Liver (tissue), 9 donors: Measurements from ENCODE around the gene PAX5. TPM values are rescaled to one million over a fixed set of nuclear protein-coding genes. Genes with fewer than 3 reads are reported as not detected.

ENCODE experiments used
- DNase-seq: peaks from one replicate; pipeline ENCODE4 v3.0.0-alpha.2; 2017; ENCODE audit warnings: low spot score
- H3K27ac ChIP-seq, 2 donors: one replicate each; pipeline ENCODE4 v1.7.0; 2013; ENCODE audit warnings: inconsistent platforms in 2 of 2, low read length in 2 of 2, control low read depth in 1 of 2, low read depth in 1 of 2, mild to moderate bottlenecking in 1 of 2
- H3K27me3 ChIP-seq, 4 donors: one replicate each; pipeline versions ENCODE4 v1.6.1 to v1.7.0; 2013; ENCODE audit warnings: low read length in 3 of 4, inconsistent platforms in 1 of 4, mild to moderate bottlenecking in 1 of 4, moderate library complexity in 1 of 4; ENCODE audit not compliant: control insufficient read depth in 4 of 4, insufficient read depth in 4 of 4
- H3K36me3 ChIP-seq, 4 donors: one replicate each; pipeline versions ENCODE4 v1.6.1 to v1.7.0; 2013; ENCODE audit warnings: low read length in 3 of 4, mild to moderate bottlenecking in 3 of 4, low read depth in 1 of 4, moderate library complexity in 1 of 4; ENCODE audit not compliant: control insufficient read depth in 4 of 4, insufficient read depth in 3 of 4
- H3K4me1 ChIP-seq, 4 donors: one replicate each; pipeline versions ENCODE4 v1.6.1 to v1.7.0; 2013; ENCODE audit warnings: low read length in 3 of 4, mild to moderate bottlenecking in 3 of 4, moderate library complexity in 1 of 4; ENCODE audit not compliant: control insufficient read depth in 4 of 4, insufficient read depth in 4 of 4
- H3K4me3 ChIP-seq, 3 donors: one replicate each; pipeline versions ENCODE4 v1.6.1 to v1.7.0; 2013; ENCODE audit warnings: low read length in 3 of 3, control low read depth in 1 of 3, low read depth in 1 of 3, mild to moderate bottlenecking in 1 of 3
- H3K9ac ChIP-seq, 2 donors: one replicate each; pipeline ENCODE4 v1.7.0; 2013; ENCODE audit warnings: low read length in 2 of 2, mild to moderate bottlenecking in 2 of 2, moderate library complexity in 2 of 2, control low read depth in 1 of 2, low read depth in 1 of 2
- H3K9me3 ChIP-seq, 4 donors: one replicate each; pipeline versions ENCODE4 v1.6.1 to v1.7.0; 2013; ENCODE audit warnings: low read length in 3 of 4; ENCODE audit not compliant: control insufficient read depth in 4 of 4
- EGR1 ChIP-seq, 2 donors: IDR thresholded peaks; 2 replicates each; pipeline ENCODE4 v1.6.1; 2016 to 2018; ENCODE audit warnings: antibody characterized with exemption in 2 of 2, low read depth in 2 of 2
- FOXA1 ChIP-seq: IDR thresholded peaks from 2 replicates; pipeline ENCODE4 v1.6.1; 2016; ENCODE audit warnings: antibody characterized with exemption
- FOXA2 ChIP-seq: IDR thresholded peaks from 2 replicates; pipeline ENCODE4 v1.6.1; 2016; ENCODE audit warnings: antibody characterized with exemption
- GABPA ChIP-seq, 2 donors: IDR thresholded peaks in 1 of 2; conservative IDR thresholded peaks in 1 of 2; 2 replicates each; pipeline ENCODE4 v1.6.1; 2016; ENCODE audit warnings: antibody characterized with exemption in 2 of 2, mild to moderate bottlenecking in 1 of 2, moderate library complexity in 1 of 2
- HNF4G ChIP-seq: IDR thresholded peaks from 2 replicates; pipeline ENCODE4 v1.6.1; 2016; ENCODE audit warnings: antibody characterized with exemption
- JUND ChIP-seq, 2 donors: IDR thresholded peaks; 2 replicates each; pipeline ENCODE4 v1.6.1; 2016; ENCODE audit warnings: antibody characterized with exemption in 2 of 2
- NR2F2 ChIP-seq: IDR thresholded peaks from 2 replicates; pipeline ENCODE4 v1.6.1; 2016; ENCODE audit warnings: antibody characterized with exemption
- RAD21 ChIP-seq, 2 donors: IDR thresholded peaks; 2 replicates each; pipeline ENCODE4 v1.6.1; 2016; ENCODE audit warnings: antibody characterized with exemption in 2 of 2, mild to moderate bottlenecking in 2 of 2
- RXRA ChIP-seq, 2 donors: IDR thresholded peaks; 2 replicates each; pipeline ENCODE4 v1.6.1; 2017 to 2018; ENCODE audit warnings: antibody characterized with exemption in 2 of 2, mild to moderate bottlenecking in 1 of 2
- TAF1 ChIP-seq: conservative IDR thresholded peaks from 2 replicates; pipeline ENCODE4 v1.6.1; 2016; ENCODE audit warnings: antibody characterized with exemption, mild to moderate bottlenecking
- WGBS: extraction: QIAGEN DNeasy Blood & Tissue Kit; methylation state at CpG from one replicate; pipeline ENCODE4 v1.1.7; 2013; 5-methylcytosine and 5-hydroxymethylcytosine counted together
- polyA plus RNA-seq, 2 donors: library from polyadenylated mRNA; stranded (reverse) in 1 of 2; unstranded in 1 of 2; fragments of 200-250 nt in 1 of 2; fragments of >200 nt in 1 of 2; fragmentation: Nextera tagmentation in 1 of 2; extraction: Ambion mirVana in 1 of 2; gene quantifications; one replicate each; pipeline versions ENCODE4 v1.2.1 to v1.2.3, GENCODE V29; 2013 to 2015
- total RNA-seq, 2 donors: library from RNA; depleted of rRNA; stranded (reverse); fragments of >200 nt; gene quantifications; one replicate each; pipeline ENCODE4 v1.2.3, GENCODE V29; 2014
- TF ChIP-seq, protein P1 (sequence below): IDR thresholded peaks from 2 replicates; pipeline ENCODE4 v1.6.1; 2016; ENCODE audit warnings: antibody characterized with exemption
- TF ChIP-seq, protein P2 (sequence below): IDR thresholded peaks from 2 replicates; pipeline ENCODE4 v1.6.1; 2016; ENCODE audit warnings: antibody characterized with exemption
- TF ChIP-seq, protein P3 (sequence below): fragments of 150-350 bp; IDR thresholded peaks from 2 replicates; pipeline ENCODE4 v1.5.1; 2017; ENCODE audit warnings: improper control_type of control experiment, low read depth, low read length; ENCODE audit not compliant: missing input control
- TF ChIP-seq, protein P4 (sequence below): IDR thresholded peaks from 2 replicates; pipeline ENCODE4 v1.6.1; 2016; ENCODE audit warnings: antibody characterized with exemption
- donor health status: healthy.
- donor health status: healthy.
- donor health status: healthy.
- donor health status: healthy.
- donor health status: healthy.

Gene PAX5
- total and polyA plus RNA-seq, 4 donors, result 0.05 to 2.7 (median 0.11) TPM

DNA sequence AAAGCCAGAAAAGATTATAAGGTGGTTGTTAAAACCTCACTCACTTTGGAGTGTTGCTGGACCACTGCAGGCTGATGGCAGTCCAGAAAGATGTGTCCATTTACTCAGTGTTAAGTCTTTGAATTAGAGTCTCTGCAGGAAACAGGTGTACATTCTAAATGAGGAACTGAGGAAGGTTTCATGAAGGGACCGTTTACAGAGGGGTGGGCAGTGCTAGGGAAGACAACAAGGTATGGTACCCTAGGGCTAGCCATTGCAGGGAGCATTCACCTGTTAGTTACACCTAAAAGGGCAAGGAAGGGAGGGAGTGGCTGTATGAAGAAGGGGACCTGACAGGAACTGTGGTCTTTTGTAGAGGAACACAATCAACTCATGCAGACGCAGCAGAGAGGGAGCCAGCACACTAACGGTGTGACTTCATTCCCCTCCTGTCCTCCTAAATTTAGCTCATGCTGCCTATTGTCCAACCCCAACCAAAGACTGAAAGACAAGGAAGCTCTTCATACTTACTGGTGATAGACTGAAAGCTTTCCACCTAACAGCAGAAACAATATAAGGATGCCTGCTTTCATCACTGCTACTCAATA, 32.2 kb upstream of the PAX5 start:
- no peak for DNase-seq
- Histone ChIP-seq H3K4me1 (no peaks in the 10 kb centered on the region), H3K9ac (no peak overlapping the region), H3K4me3 (no peak overlapping the region), H3K9me3 (no peaks in the 10 kb centered on the region), H3K27ac (no peak overlapping the region), H3K36me3 (no peaks in the 10 kb centered on the region), H3K27me3 (peaks cover 0 to 4% (median 2%) of the 10 kb centered on the region in 4 donors)
- TF ChIP-seq NR2F2 (no peak), FOXA1 (no peak), FOXA2 (no peak), RAD21 (IDR thresholded peaks at IDR 0.05) (no peak), EGR1 (IDR thresholded peaks at IDR 0.05; ENCODE audit: low read depth in 2 of 2) (no peak), HNF4G (no peak), TAF1 (no peak), RXRA (IDR thresholded peaks at IDR 0.05) (no peak), JUND (IDR thresholded peaks at IDR 0.05) (no peak), GABPA (IDR thresholded peaks at IDR 0.05 in 1 of 2, conservative IDR thresholded peaks at IDR 0.05 in 1 of 2) (no peak)
- TF ChIP-seq, protein P1, sequence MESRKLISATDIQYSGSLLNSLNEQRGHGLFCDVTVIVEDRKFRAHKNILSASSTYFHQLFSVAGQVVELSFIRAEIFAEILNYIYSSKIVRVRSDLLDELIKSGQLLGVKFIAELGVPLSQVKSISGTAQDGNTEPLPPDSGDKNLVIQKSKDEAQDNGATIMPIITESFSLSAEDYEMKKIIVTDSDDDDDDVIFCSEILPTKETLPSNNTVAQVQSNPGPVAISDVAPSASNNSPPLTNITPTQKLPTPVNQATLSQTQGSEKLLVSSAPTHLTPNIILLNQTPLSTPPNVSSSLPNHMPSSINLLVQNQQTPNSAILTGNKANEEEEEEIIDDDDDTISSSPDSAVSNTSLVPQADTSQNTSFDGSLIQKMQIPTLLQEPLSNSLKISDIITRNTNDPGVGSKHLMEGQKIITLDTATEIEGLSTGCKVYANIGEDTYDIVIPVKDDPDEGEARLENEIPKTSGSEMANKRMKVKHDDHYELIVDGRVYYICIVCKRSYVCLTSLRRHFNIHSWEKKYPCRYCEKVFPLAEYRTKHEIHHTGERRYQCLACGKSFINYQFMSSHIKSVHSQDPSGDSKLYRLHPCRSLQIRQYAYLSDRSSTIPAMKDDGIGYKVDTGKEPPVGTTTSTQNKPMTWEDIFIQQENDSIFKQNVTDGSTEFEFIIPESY, result no peak
- TF ChIP-seq, protein P2, sequence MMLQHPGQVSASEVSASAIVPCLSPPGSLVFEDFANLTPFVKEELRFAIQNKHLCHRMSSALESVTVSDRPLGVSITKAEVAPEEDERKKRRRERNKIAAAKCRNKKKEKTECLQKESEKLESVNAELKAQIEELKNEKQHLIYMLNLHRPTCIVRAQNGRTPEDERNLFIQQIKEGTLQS, result no peak
- TF ChIP-seq, protein P3, sequence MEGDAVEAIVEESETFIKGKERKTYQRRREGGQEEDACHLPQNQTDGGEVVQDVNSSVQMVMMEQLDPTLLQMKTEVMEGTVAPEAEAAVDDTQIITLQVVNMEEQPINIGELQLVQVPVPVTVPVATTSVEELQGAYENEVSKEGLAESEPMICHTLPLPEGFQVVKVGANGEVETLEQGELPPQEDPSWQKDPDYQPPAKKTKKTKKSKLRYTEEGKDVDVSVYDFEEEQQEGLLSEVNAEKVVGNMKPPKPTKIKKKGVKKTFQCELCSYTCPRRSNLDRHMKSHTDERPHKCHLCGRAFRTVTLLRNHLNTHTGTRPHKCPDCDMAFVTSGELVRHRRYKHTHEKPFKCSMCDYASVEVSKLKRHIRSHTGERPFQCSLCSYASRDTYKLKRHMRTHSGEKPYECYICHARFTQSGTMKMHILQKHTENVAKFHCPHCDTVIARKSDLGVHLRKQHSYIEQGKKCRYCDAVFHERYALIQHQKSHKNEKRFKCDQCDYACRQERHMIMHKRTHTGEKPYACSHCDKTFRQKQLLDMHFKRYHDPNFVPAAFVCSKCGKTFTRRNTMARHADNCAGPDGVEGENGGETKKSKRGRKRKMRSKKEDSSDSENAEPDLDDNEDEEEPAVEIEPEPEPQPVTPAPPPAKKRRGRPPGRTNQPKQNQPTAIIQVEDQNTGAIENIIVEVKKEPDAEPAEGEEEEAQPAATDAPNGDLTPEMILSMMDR, result no peak
- TF ChIP-seq, protein P4, sequence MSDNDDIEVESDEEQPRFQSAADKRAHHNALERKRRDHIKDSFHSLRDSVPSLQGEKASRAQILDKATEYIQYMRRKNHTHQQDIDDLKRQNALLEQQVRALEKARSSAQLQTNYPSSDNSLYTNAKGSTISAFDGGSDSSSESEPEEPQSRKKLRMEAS, result no peak
- 39% methylated on average over 3 of the region's 3 CpGs for WGBS

DNA sequence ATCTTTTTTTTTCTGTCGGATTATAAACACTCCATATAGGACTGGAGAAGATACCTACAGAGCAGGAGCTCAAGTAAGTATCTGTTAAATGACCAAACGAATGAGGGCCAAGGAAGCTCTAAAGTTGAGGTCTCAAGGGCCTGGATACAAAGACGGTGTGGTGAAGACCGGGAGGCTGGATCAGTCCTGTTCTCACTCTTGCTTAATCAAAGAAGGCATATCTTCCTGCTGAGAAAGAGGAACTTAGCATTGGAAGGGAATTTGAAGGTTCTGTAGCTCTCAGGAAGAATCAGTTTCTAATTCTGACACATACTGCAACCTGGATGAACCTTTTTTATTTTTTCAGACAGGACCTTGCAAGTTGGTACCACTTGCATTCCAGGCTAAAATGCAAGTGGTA, 28.3 kb upstream of the PAX5 start:
- no peaks in the 10 kb centered on the region for H3K9me3 ChIP-seq
- DNase-seq, result no peak
- no peak overlapping the region for H3K27ac ChIP-seq
- H3K27me3 ChIP-seq, result peaks cover 0 to 6% (median 2%) of the 10 kb centered on the region in 4 donors
- no peak for TF ChIP-seq JUND (IDR thresholded peaks at IDR 0.05)
- TF ChIP-seq, protein P3, result no peak
- no peak for TF ChIP-seq GABPA (IDR thresholded peaks at IDR 0.05 in 1 of 2, conservative IDR thresholded peaks at IDR 0.05 in 1 of 2)
- H3K4me3 ChIP-seq, result no peak overlapping the region
- no peak overlapping the region for H3K9ac ChIP-seq
- no peaks in the 10 kb centered on the region for H3K36me3 ChIP-seq
- WGBS, result 82% methylated on average over 4 of the region's 4 CpGs
- H3K4me1 ChIP-seq, result no peaks in the 10 kb centered on the region
